ENCODE results near the gene IFT43.

- no peak for TF ChIP-seq SRF (IDR thresholded peaks at IDR 0.05; ENCODE audit: low read depth)
- no peak for TF ChIP-seq TCF7L2 (IDR thresholded peaks at IDR 0.05; ENCODE audit: borderline replicate concordance, extremely low read depth, insufficient read depth, insufficient read length)
- TF ChIP-seq CTCF (IDR thresholded peaks at IDR 0.05 in 2 of 3, conservative IDR thresholded peaks at IDR 0.05 in 1 of 3; ENCODE audit: borderline replicate concordance in 1 of 3, insufficient read depth in 1 of 3, low read depth in 2 of 3, low read length in 2 of 3) = no peak
Observed at GRCh38 chr14:75969126-75969525, 16.4 kb upstream of the IFT43 start.

All from HCT116 (cell line).